A673 (cell line): Measurements from ENCODE around the gene RESF1. TPM values are rescaled to one million over a fixed set of nuclear protein-coding genes. Genes with fewer than 3 reads are reported as not detected.

Experiments
- BruUV-seq: library from RNA; stranded (reverse); fragments of 400-500 nt; replicated peaks from 2 replicates; lab custom pipeline; 2021; lab: Mats Ljungman, UMichigan
- CTCF ChIA-PET: fragments of 300-600 bp; sonication (Branson Sonifier 250); formaldehyde crosslinking; loops from one replicate; lab custom pipeline; 2022; ENCODE audit warnings: antibody characterized with exemption; lab: Charles Lee
- POLR2A ChIA-PET: fragments of 300-600 bp; sonication (Branson Sonifier 250); formaldehyde crosslinking; loops from one replicate; lab custom pipeline; 2022; ENCODE audit warnings: antibody characterized with exemption; ENCODE audit not compliant: low non-redundant PET; lab: Charles Lee
- DNase-seq: peaks from one replicate; pipeline ENCODE4 v3.0.0-alpha.2; 2015; ENCODE audit warnings: low spot score
- H3K27ac ChIP-seq: fragments of 200-600 bp; sonication (generic); 2 replicates; pipeline ENCODE4 v1.5.1; 2016; ENCODE audit warnings: mixed run types, low read depth, mild to moderate bottlenecking, mixed read lengths, antibody characterized with exemption, low read length; ENCODE audit not compliant: poor library complexity, severe bottlenecking
- H3K27me3 ChIP-seq: fragments of 200-600 bp; sonication (generic); replicated peaks from 2 replicates; pipeline ENCODE4 v1.6.1; 2017; ENCODE audit warnings: mixed run types, low read depth, mild to moderate bottlenecking, mixed read lengths, antibody characterized with exemption, low read length; ENCODE audit not compliant: insufficient read depth, poor library complexity
- H3K36me3 ChIP-seq: fragments of 200-600 bp; sonication (generic); 2 replicates; pipeline ENCODE4 v1.6.1; 2016; ENCODE audit warnings: mixed run types, mild to moderate bottlenecking, mixed read lengths, antibody characterized with exemption, low read length; ENCODE audit not compliant: insufficient read depth, poor library complexity, severe bottlenecking
- H3K4me1 ChIP-seq: fragments of 200-600 bp; sonication (generic); 2 replicates; pipeline ENCODE4 v1.6.1; 2017; ENCODE audit warnings: mixed run types, mild to moderate bottlenecking, mixed read lengths, antibody characterized with exemption, low read length; ENCODE audit not compliant: insufficient read depth, poor library complexity, severe bottlenecking
- H3K4me3 ChIP-seq: fragments of 200-600 bp; sonication (generic); 2 replicates; pipeline ENCODE4 v1.5.1; 2016; ENCODE audit warnings: low read depth, mixed run types, mild to moderate bottlenecking, mixed read lengths, low read length; ENCODE audit not compliant: poor library complexity, severe bottlenecking
- H3K9me3 ChIP-seq: fragments of 200-600 bp; sonication (generic); 2 replicates; pipeline ENCODE4 v1.6.1; 2016; ENCODE audit warnings: mixed run types, low read depth, mild to moderate bottlenecking, mixed read lengths, antibody characterized with exemption, low read length; ENCODE audit not compliant: poor library complexity, severe bottlenecking
- CTCF ChIP-seq: fragments of 300-800, 200-600 bp; sonication (generic); conservative IDR thresholded peaks from 2 replicates; pipeline ENCODE4 v1.5.1; 2017; ENCODE audit warnings: low read depth, mild to moderate bottlenecking, antibody characterized with exemption, low read length, moderate library complexity, mixed read lengths
- EZH2 ChIP-seq: fragments of 200-600 bp; sonication (generic); IDR thresholded peaks from 2 replicates; pipeline ENCODE4 v1.6.1; 2017; ENCODE audit warnings: borderline replicate concordance, low read depth, mild to moderate bottlenecking, mixed read lengths, antibody characterized with exemption, low read length; ENCODE audit not compliant: poor library complexity, severe bottlenecking
- intact Hi-C: fragments of 100-400 bp; cut with micrococcal nuclease; formaldehyde crosslinking; loops from one replicate; pipeline ENCODE4 v1.10.0; 2022; ENCODE audit not compliant: unreplicated experiment
- total RNA-seq: library from RNA; stranded (reverse); gene quantifications from 2 replicates; pipeline ENCODE4 v1.2.3, GENCODE V29; 2021

The RESF1 gene
- total RNA-seq, 1 experiment from 2014 or later, result 63.7 TPM

GRCh38 chr12:31961137-31961536, 1.9 kb downstream of the RESF1 start:
- ChIA-PET CTCF (no interaction called here), POLR2A (no interaction called here)
- H3K9me3 ChIP-seq, result no peaks in the 10 kb centered on the region
- H3K27ac ChIP-seq, result no peak overlapping the region
- BruUV-seq, result TSS peak; percentile 32
- no peak for DNase-seq
- peaks cover 22% of the 10 kb centered on the region for H3K4me1 ChIP-seq
- no peaks in the 10 kb centered on the region for H3K27me3 ChIP-seq
- H3K4me3 ChIP-seq, result peak overlapping the region; percentile 60
- peaks cover 30% of the 10 kb centered on the region for H3K36me3 ChIP-seq
- intact Hi-C loops, result loop anchor here (10.0 kb wide), 2 partner anchors 144 to 344 kb away; partner anchors contain the start of gene BICD1
- TF ChIP-seq EZH2, result no peak
- TF ChIP-seq CTCF, result no peak

GRCh38 chr12:31962076-31962475, 2.9 kb downstream of the RESF1 start:
- peaks cover 30% of the 10 kb centered on the region for H3K36me3 ChIP-seq
- no peak for DNase-seq
- no peaks in the 10 kb centered on the region for H3K27me3 ChIP-seq
- H3K27ac ChIP-seq, result no peak overlapping the region
- H3K4me1 ChIP-seq, result peaks cover 26% of the 10 kb centered on the region
- no peak for TF ChIP-seq CTCF
- no peak for TF ChIP-seq EZH2
- CTCF ChIA-PET, result no interaction called here
- BruUV-seq, result no TSS peak
- intact Hi-C loops, result loop anchor here (10.0 kb wide), 2 partner anchors 143 to 343 kb away; partner anchors contain the start of gene BICD1
- no peaks in the 10 kb centered on the region for H3K9me3 ChIP-seq
- POLR2A ChIA-PET, result no interaction called here
- H3K4me3 ChIP-seq, result no peak overlapping the region

GRCh38 chr12:31964280-31964679, 5.1 kb downstream of the RESF1 start:
- no peaks in the 10 kb centered on the region for H3K9me3 ChIP-seq
- no peak overlapping the region for H3K27ac ChIP-seq
- no peak for DNase-seq
- no TSS peak for BruUV-seq
- H3K27me3 ChIP-seq, result no peaks in the 10 kb centered on the region
- peaks cover 28% of the 10 kb centered on the region for H3K4me1 ChIP-seq
- TF ChIP-seq EZH2, result no peak
- TF ChIP-seq CTCF, result no peak
- ChIA-PET POLR2A (no interaction called here), CTCF (no interaction called here)
- peaks cover 37% of the 10 kb centered on the region for H3K36me3 ChIP-seq
- intact Hi-C loops, result loop anchor here (10.0 kb wide), 2 partner anchors 141 to 341 kb away; partner anchors contain the start of gene BICD1
- H3K4me3 ChIP-seq, result no peak overlapping the region
